CD4-positive, CD25-positive, alpha-beta regulatory T cell (primary cell): ENCODE results near the gene RNF187. TPM values are rescaled to one million over a fixed set of nuclear protein-coding genes. Genes with fewer than 3 reads are reported as not detected.
A peak's percentile ranks its signal among the peaks of the same experiment; 100 is the strongest.

Experiments
- ATAC-seq, 2 donors: fragments of 150-1000 bp; cut with Tn5 transposase; one replicate each; pipeline ENCODE4 v1.10.0; 2021; ENCODE audit warnings: low read depth in 2 of 2, moderate number of reproducible peaks in 2 of 2, moderate library complexity in 1 of 2
- DNase-seq, 3 donors: peaks; one replicate each; pipeline versions ENCODE4 v3.0.0 to v3.0.0-alpha.2; 2012 to 2022; ENCODE audit warnings: mixed read lengths in 1 of 3
- H3K27ac ChIP-seq: one replicate; pipeline ENCODE4 v1.7.0; 2013; ENCODE audit warnings: mild to moderate bottlenecking, low read length; ENCODE audit not compliant: insufficient read depth, poor library complexity, severe bottlenecking
- H3K27me3 ChIP-seq: one replicate; pipeline ENCODE4 v1.7.0; 2013; ENCODE audit warnings: low read length; ENCODE audit not compliant: control insufficient read depth, insufficient read depth
- H3K36me3 ChIP-seq: one replicate; pipeline ENCODE4 v1.7.0; 2013; ENCODE audit warnings: mild to moderate bottlenecking, low read length, moderate library complexity; ENCODE audit not compliant: control insufficient read depth, insufficient read depth
- H3K4me1 ChIP-seq: 2 replicates; pipeline ENCODE4 v1.7.0; 2013; ENCODE audit warnings: mild to moderate bottlenecking, low read length; ENCODE audit not compliant: insufficient read depth, control insufficient read depth, poor library complexity, severe bottlenecking
- H3K4me3 ChIP-seq: one replicate; pipeline ENCODE4 v1.7.0; 2013; ENCODE audit warnings: low read depth, mild to moderate bottlenecking, low read length, moderate library complexity
- H3K9me3 ChIP-seq, 2 experiments: 1 replicate in 1 of 2; 2 replicates in 1 of 2; pipeline ENCODE4 v1.7.0; 2013; ENCODE audit warnings: low read length in 2 of 2, mild to moderate bottlenecking in 1 of 2, moderate library complexity in 1 of 2; ENCODE audit not compliant: control insufficient read depth in 2 of 2
- H3K27ac Mint-ChIP-seq, 3 donors: one replicate each; pipeline ENCODE4 v1.8.0; 2020 to 2022; ENCODE audit warnings: mild to moderate bottlenecking in 3 of 3, mixed read lengths in 3 of 3, moderate library complexity in 2 of 3
- H3K27me3 Mint-ChIP-seq: one replicate; pipeline ENCODE4 v1.8.0; 2022; ENCODE audit warnings: mild to moderate bottlenecking, mixed read lengths
- H3K36me3 Mint-ChIP-seq: one replicate; pipeline ENCODE4 v1.8.0; 2020; ENCODE audit warnings: mixed read lengths
- H3K4me1 Mint-ChIP-seq, 4 donors: one replicate each; pipeline ENCODE4 v1.8.0; 2020 to 2022; ENCODE audit warnings: mixed read lengths in 4 of 4, mild to moderate bottlenecking in 1 of 4
- H3K4me3 Mint-ChIP-seq, 4 donors: one replicate each; pipeline ENCODE4 v1.8.0; 2020 to 2022; ENCODE audit warnings: mild to moderate bottlenecking in 4 of 4, mixed read lengths in 4 of 4, moderate library complexity in 3 of 4
- H3K9me3 Mint-ChIP-seq, 7 donors: one replicate each; pipeline ENCODE4 v1.8.0; 2020 to 2022; ENCODE audit warnings: mixed read lengths in 7 of 7, mild to moderate bottlenecking in 3 of 7, moderate library complexity in 2 of 7
- polyA plus RNA-seq, 4 donors: library from polyadenylated mRNA; unstranded; fragments of 300-500 nt; fragmentation: Illumina TruSeq; gene quantifications; one replicate each; pipeline ENCODE4 v1.2.3, GENCODE V29; 2021
- total RNA-seq: library from RNA; stranded (reverse); gene quantifications from one replicate; pipeline ENCODE4 v1.2.3, GENCODE V29; 2022

The RNF187 gene
- total and polyA plus RNA-seq, 5 donors from 2014 or later = 16.1 to 59.0 (median 43.1) TPM

DNA sequence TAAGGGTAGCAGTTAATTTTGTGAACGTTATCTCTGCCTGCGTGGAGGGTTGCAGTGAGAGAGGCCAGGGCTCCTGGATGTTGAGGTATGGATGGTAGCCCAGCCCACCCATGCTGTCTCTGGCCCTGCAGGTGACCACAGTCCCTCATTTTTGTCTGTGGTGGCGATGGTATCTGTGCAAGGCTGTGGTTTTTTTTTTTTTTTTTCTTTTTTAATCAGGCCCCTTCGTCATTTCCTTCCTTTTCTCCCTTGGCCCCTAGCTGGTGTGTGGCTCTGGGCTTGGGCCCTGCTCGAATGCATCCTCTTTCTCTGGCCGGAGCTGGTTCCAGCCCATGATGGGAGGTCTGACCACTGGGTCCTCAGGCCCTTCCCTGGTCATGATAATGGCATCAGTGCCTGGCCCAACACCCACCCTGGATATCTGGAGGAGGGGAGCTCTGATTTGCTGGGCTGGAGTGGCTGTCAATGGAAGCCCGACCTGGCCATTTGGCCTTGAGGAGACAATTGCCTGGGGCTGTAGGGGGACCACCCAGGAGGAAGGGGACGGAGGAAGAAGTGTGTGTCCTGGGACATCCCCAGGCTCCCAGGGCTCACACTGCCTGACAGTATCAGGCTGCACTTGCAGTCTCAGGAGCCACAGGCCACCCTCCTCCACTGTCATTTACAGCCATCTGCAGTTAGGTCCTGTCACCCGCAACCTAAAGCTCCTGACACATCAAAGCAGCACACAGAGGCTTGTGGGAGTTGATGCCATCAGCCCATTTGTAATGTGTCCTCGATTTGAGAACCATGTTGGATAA, 8.1 kb upstream of the RNF187 start:
- H3K27me3 ChIP-seq = no peaks in the 10 kb centered on the region
- ATAC-seq = peak; percentile 25 to 34
- no peaks in the 10 kb centered on the region for H3K9me3 ChIP-seq
- no peaks in the 10 kb centered on the region for H3K9me3 Mint-ChIP-seq
- peak overlapping the region; percentile 11 to 77 (median 68) for H3K4me3 Mint-ChIP-seq
- H3K36me3 ChIP-seq = no peaks in the 10 kb centered on the region
- H3K27ac Mint-ChIP-seq = peak overlapping the region in 2 of 3 donors; percentile 72 to 86
- peak overlapping the region; percentile 66 for H3K27ac ChIP-seq
- DNase-seq = no peak
- peaks cover 8 to 30% (median 17%) of the 10 kb centered on the region in 4 donors for H3K4me1 Mint-ChIP-seq
- no peaks in the 10 kb centered on the region for H3K27me3 Mint-ChIP-seq
- peak overlapping the region; percentile 41 for H3K4me3 ChIP-seq
- H3K4me1 ChIP-seq = peaks cover 20% of the 10 kb centered on the region
- H3K36me3 Mint-ChIP-seq = no peaks in the 10 kb centered on the region

- Mint-ChIP-seq H3K4me3 (peak overlapping the region in 1 of 4 donors; percentile 68), H3K9me3 (no peaks in the 10 kb centered on the region), H3K36me3 (no peaks in the 10 kb centered on the region), H3K4me1 (peaks cover 4 to 34% (median 13%) of the 10 kb centered on the region in 4 donors), H3K27ac (peak overlapping the region in 1 of 3 donors; percentile 85), H3K27me3 (peaks cover 9% of the 10 kb centered on the region)
- Histone ChIP-seq H3K36me3 (no peaks in the 10 kb centered on the region), H3K27me3 (no peaks in the 10 kb centered on the region), H3K4me1 (peaks cover 29% of the 10 kb centered on the region), H3K4me3 (no peak overlapping the region), H3K27ac (no peak overlapping the region), H3K9me3 (no peaks in the 10 kb centered on the region)
- DNase-seq (no peak), ATAC-seq (no peak)
These were observed 3.4 kb upstream of the RNF187 start for GRCh38 chr1:228483789-228484188.

DNA sequence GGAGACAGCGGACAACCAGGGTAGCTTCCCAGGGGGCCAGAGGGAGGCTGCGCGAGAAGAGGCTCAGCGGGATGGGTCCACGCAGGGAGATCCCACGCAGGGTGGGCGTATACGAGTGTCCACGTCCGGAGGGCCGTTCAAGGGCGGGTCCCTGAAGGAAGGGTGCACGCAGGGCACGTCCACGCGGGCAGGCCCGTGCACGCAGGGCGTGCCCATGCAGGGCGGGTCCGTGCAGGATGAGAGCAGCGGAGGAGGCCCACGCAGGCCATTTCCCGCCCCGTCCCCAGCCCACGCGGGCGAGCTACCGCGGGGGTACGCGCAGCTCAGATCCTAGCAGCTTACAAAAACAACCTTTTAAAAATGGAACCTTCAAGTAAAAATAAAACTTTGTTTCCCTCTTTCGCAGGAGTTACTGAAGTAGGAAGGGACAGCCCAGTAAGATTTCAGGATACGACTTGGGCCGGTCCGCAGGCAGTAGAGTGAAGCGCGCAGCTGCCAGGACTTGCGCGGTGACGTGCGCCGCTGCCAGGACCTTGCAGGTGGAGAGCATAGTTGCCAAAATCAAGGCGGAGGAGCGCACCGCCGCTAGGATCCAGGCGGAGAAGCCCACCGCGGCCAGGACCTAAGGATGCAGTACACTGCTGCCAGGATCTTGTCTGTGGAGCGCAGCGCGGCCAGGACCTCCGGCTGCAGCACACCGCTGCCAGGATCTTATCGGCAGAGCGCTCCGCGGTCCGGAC, 416 bp upstream of the RNF187 start:
- ATAC-seq (peak; percentile 85 to 87), DNase-seq (peak; percentile 74 to 92 (median 89))
- H3K4me3 Mint-ChIP-seq = peak overlapping the region; percentile 97 to 100 (median 98)
- Histone ChIP-seq H3K4me1 (peaks cover 46% of the 10 kb centered on the region), H3K4me3 (peak overlapping the region; percentile 91), H3K36me3 (peaks cover 18% of the 10 kb centered on the region), H3K9me3 (no peaks in the 10 kb centered on the region), H3K27ac (peak overlapping the region; percentile 100), H3K27me3 (no peaks in the 10 kb centered on the region)
- peak overlapping the region; percentile 100 for H3K27ac Mint-ChIP-seq
- H3K9me3 Mint-ChIP-seq = no peaks in the 10 kb centered on the region
- peaks cover 9% of the 10 kb centered on the region for H3K27me3 Mint-ChIP-seq
- peaks cover 5 to 41% (median 18%) of the 10 kb centered on the region in 4 donors for H3K4me1 Mint-ChIP-seq
- H3K36me3 Mint-ChIP-seq = peaks cover 12% of the 10 kb centered on the region

DNA sequence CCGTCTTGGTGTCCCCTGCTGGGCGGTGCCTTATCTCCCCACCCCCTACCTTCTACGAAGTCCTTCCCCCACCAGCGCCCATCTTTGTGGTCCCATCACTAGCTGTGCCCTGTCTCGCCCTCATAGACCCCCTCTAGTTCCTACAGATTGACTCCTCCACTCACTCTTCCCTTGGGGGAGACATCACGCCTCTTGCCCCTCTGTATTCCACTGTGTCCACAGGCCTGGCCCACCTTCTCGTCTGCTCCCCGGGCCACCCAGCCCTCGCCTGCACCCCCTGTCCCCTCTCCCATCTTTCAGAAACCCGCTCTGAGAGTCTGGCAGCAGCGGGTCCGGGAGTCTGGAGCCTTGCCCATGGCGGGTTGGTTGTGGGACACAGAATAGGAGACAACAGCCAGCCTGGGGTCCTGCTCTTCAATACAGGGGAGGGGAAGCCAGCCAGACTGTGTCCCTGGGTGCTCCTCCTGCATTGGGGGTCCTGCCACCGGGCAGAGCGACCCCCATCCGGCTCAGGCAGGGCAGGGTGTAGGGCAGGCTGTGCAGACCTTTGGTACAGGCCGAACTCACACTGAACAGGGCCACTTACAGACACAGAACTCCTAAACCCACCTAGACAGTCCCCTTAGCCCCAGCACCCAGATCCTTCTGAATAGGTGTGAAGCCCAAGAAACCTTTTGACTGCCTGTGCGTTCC, 1.1 kb downstream of the RNF187 start:
- peaks cover 5 to 45% (median 20%) of the 10 kb centered on the region in 4 donors for H3K4me1 Mint-ChIP-seq
- Histone ChIP-seq H3K36me3 (peaks cover 25% of the 10 kb centered on the region), H3K9me3 (no peaks in the 10 kb centered on the region), H3K27me3 (no peaks in the 10 kb centered on the region), H3K4me1 (peaks cover 46% of the 10 kb centered on the region), H3K4me3 (peak overlapping the region; percentile 66), H3K27ac (peak overlapping the region; percentile 63)
- DNase-seq (no peak), ATAC-seq (no peak)
- peaks cover 13% of the 10 kb centered on the region for H3K36me3 Mint-ChIP-seq
- peak overlapping the region; percentile 87 to 94 (median 90) for H3K4me3 Mint-ChIP-seq
- H3K27ac Mint-ChIP-seq = peak overlapping the region; percentile 90 to 96 (median 92)
- H3K9me3 Mint-ChIP-seq = no peaks in the 10 kb centered on the region
- peaks cover 9% of the 10 kb centered on the region for H3K27me3 Mint-ChIP-seq

- no peaks in the 10 kb centered on the region for H3K27me3 ChIP-seq
- H3K9me3 ChIP-seq = no peaks in the 10 kb centered on the region
- Mint-ChIP-seq H3K4me1 (peaks cover 5 to 45% (median 23%) of the 10 kb centered on the region in 4 donors), H3K9me3 (no peaks in the 10 kb centered on the region), H3K27ac (peak overlapping the region in 2 of 3 donors; percentile 68 to 92), H3K36me3 (peaks cover 17% of the 10 kb centered on the region), H3K27me3 (peaks cover 9% of the 10 kb centered on the region), H3K4me3 (peak overlapping the region; percentile 87 to 94 (median 90))
- H3K36me3 ChIP-seq = peaks cover 33% of the 10 kb centered on the region
- H3K4me1 ChIP-seq = peaks cover 46% of the 10 kb centered on the region
- peak overlapping the region; percentile 41 for H3K4me3 ChIP-seq
- ATAC-seq (no peak), DNase-seq (no peak)
- no peak overlapping the region for H3K27ac ChIP-seq
These were observed 1.9 kb downstream of the RNF187 start for GRCh38 chr1:228488818-228489674.

DNA sequence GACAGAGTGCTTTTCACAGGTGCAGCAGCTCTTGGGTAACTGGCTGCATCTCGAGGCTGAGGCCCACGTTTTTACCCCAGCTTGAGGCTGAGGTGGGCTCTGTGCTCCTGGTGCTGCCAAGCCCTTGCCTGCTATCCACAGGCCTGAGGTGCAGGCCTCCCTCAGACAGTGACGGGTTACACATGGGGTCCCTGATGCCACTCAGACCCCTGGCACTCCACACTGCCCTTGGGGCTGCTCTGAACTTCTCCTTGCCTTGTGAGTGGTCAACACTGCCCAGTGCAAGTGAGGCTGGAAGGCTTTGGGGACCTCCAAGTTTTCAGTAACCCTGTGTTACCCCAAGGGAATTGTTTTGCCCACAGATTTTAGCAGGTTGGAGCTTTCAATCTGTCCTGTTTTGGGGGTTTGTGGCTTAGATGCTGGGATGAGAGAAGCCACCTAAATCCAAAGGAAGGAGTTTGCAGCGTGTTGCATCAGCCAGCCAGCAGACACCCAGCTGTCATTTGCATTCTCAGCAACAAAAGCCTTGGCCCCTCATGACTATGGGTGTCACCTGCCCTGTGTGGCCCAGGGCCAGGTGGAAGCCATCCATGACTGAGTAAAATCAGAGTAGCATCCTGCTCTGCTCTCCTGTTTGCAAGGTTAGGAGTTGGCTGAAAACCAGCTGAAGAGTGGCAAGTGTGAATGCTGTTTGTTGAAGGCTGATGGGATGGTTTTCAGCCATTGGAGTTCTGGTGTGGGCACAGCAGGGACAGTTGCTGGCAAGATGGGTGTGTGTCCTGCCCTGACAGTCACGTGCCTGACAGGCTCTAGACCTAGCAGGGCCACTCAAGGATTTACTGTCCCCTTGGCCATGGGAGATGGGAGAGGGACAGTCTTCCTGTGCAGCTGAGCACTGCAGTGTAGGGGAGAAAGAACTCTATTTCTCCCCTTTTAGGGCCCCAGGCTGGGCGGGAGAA, 3.2 kb downstream of the RNF187 start:
- ATAC-seq = no peak
- no peaks in the 10 kb centered on the region for H3K27me3 ChIP-seq
- no peak overlapping the region for H3K4me3 ChIP-seq
- peaks cover 46% of the 10 kb centered on the region for H3K4me1 ChIP-seq
- Mint-ChIP-seq H3K27ac (peak overlapping the region; percentile 45 to 85 (median 62)), H3K9me3 (no peaks in the 10 kb centered on the region), H3K36me3 (peaks cover 28% of the 10 kb centered on the region), H3K4me3 (peak overlapping the region; percentile 19 to 89 (median 50)), H3K4me1 (peaks cover 5 to 51% (median 24%) of the 10 kb centered on the region in 4 donors), H3K27me3 (peaks cover 9% of the 10 kb centered on the region)
- H3K9me3 ChIP-seq = no peaks in the 10 kb centered on the region
- no peak for DNase-seq
- no peak overlapping the region for H3K27ac ChIP-seq
- peaks cover 46% of the 10 kb centered on the region for H3K36me3 ChIP-seq
